Left kidney (tissue), 2 donors: ENCODE data around the gene SPRTN. TPM values are rescaled to one million over a fixed set of nuclear protein-coding genes. Genes with fewer than 3 reads are reported as not detected.
"Not testable (repeated sequence)": the region's sequence is repeated elsewhere in the genome, so short reads cannot be mapped to it uniquely, and the experiment has no call there.

Source experiments
- DNase-seq: peaks from one replicate; pipeline ENCODE4 v3.0.0-alpha.2; 2013
- polyA plus RNA-seq: library from polyadenylated mRNA; unstranded; fragments of 120-200 nt; gene quantifications from one replicate; pipeline ENCODE4 v1.2.1, GENCODE V29; 2013; ENCODE audit not compliant: insufficient read length

Gene SPRTN
- polyA plus RNA-seq, 1 donor, result 15.5 TPM

DNA sequence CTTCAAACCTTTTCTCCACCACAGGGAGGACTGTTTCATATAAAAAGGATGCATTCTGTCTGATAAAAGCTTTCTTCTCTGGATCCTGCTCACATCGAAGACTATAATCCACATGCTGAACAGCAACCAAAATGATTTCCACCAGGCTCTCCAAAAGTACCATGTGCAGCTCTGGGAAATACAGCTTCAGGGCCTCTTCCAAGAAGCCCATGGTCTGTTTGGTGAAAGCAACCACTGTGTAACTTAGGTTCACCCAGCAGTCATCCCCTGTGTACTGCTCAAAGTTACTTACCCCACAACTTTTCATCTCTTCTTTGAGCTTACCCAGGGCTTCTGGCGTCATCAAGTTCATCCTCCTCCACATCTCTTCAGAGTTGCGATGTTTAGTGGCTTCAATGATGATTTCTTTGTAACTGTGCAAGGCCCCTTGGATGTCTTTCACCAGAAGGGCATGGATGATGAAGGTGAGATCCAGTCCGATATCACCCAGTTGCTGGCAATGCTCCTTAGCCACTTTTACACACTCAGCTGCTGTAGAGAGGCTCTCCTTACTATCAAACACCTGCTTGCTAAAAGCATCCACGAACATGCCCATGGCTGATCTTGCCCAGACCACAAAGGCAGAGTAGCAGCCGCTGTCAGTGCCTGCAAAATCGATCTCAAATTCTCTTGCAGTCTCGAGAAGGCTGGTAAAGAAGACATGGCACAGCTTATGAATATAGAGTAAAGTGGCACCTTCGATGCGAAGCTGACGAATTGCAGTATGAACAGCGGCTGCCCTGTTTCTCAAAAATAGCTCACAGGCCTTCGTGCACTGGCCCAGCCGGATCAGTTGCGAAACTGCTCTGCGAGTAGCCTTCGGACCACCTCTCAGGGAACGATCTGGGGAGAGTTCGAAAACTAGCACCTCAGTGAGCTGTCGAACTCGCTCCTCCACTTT is 2.2 kb upstream of the SPRTN start:
- no peak for DNase-seq

DNA sequence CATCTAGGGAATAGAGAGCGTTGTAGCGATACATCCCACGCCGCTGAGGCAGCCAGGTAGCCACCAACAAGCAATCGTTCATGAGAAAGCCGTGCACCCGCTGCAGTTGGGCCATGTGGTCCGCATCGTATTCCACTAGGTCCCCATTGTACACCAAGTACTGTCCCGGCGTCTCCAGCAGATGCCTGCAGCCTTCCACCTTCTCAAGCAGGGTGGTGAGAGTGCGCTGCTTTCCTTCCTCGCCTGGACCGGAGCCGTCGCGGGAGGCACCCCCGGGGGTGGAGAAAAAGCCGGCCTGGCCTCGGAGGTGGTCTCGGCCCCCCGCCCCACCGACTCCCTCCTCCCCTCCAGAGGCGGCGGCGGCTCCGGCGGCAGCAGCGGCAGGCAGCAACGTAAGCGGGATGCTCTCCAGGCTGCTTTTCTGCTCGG is 1.0 kb upstream of the SPRTN start:
- no peak for DNase-seq

DNA sequence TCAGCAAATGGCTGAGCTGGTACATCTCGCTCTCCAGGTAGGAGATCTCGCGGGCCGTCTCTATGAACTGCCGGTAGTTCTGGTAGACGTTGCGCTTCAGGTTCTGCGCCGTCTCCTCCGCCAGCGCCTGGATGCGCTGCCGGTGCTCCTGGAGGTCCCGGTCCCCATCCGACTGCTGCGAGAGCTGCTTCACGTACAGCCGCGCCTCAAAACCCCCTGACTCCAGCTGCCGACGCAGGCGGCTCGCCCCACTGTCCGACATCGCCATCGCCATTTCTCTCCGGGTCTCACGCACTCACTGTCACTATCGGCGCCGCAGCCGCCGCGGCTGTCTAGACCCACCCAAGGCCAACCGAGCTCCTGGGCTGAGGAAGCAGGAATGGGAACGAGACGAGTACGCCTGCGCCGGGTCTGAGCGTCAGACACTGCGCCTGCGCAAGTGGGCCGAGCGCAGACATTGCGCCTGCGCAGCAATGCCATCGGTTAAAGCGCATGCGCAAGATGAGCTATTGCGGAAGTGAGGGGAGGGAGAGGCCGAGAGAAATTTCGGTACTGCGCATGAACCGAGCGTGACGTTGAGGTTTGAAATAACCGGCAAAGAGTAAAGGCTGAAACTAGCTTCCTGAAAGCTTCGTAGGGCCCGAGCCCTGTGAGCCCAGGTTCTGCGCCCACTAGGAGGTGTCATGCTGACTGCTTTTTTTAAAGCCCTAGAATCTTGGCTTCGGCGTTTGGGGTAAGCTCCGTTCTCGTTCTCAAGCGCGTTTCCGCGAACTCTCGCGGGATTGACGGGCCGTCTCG is 422 bp upstream of the SPRTN start, which contains the start of gene EXOC8:
TSS of gene EXOC8 (minus strand) at position 381 of the 798 bp plus-strand sequence. CDS start at position 274, 107 bp downstream.
- DNase-seq, result peak; percentile 99

DNA sequence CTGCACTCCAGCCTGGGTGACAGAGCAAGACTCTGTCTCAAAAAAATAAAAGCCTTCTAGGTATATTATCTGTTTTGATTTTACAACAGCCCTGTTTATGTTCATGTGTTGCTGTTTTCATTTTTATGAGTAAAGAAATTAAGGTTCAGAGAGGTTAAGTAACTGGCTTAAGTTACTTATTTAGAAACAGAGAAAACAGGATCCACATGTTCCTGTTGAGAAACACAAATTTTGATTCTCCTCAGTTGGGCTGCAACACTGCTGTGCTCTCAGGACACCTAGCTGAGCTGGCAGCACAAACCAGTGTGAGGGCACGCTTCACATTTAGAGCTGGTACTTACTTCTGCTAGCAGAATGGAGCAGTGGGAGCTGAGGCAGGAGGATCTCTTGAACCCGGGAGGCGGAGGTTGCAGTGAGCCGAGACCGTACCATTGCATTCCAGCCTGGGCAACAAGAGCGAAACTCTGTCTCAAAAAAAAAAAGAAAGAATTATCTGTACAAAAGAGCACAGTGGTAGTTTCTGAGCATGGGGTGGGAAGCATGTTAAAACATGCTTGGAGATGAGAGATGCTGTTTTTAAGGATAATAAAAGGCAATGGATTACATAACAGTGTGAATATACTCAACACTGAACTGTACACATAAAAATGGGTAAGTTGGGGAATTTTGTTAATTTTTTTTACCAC is 2.4 kb downstream of the SPRTN start:
- DNase-seq, result no peak

DNA sequence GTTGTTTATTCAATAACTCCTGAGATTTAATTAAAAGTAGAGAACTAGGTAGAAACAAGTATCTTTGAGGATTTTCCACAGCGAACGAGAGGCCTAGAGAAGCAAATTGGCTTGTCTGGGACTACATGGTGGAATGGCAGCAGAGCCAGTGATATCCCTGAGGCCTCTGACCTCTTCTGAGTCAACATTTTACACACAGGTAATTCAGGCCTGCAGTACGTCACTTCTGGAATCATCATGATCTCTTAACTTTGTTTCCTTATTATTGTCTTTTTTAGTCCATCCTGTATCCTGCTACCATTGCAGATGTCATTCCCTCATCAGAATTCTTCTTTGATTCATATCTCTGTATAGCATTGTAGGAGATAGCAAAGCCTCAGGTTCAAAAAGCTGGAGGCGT is 9.9 kb downstream of the SPRTN start:
- DNase-seq, result no peak

DNA sequence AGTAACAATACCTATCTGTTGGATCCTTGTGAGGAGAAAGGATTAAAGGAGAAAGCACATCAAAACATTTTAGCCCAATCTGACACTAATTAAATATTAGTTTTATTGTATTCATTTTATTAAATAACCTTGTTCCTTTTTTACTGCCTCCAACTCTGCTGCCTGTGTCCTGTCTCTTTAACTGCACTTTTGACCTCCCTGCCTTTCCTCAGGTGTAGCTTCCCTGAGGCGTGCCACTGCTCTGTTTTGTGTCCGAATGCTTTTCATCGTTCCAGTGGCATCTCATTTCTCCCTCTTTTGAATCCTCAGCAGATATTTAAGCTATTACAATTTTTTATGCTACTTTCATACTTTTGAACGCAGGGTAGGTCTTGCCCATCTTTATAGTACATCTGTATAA is 10.3 kb downstream of the SPRTN start:
- DNase-seq, result no peak

DNA sequence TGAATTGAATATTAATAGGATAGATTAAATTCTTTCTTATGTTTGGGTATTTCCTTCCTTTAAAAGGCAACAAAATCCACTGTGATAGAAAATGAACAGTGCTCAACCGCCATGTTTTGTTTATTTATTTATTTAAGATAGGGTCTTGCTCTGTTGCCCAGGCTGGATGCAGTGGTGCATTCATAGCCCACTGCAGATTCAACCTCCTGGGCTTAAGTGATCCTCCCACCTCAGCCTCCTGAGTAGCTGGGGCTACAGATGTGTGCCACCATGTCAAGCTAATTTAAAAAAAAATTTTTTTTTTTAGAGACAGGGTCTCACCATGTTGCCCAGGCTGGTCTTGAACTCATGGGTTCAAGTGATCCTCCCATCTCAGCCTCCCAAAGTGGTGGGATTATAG is 10.8 kb downstream of the SPRTN start:
- DNase-seq, result not testable (repeated sequence)

DNA sequence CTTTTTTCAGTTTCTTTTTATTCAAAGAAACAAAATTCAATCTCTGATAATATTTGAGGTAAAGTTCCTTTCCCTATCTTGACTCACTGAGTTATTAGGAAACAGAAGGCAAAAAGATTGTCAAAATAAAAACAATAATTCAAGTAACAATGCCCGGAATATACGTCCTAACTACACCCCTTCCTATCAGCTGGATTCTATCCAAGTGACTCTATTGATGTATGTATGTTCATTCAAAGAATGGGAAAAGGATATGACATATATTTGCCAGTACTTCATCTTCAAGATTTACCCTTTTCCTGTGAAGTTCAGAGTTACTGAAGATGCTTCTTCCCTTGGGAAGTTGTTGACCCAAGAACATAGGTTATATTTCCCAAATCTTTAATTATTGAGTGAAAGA is 13.7 kb downstream of the SPRTN start:
- no peak for DNase-seq

DNA sequence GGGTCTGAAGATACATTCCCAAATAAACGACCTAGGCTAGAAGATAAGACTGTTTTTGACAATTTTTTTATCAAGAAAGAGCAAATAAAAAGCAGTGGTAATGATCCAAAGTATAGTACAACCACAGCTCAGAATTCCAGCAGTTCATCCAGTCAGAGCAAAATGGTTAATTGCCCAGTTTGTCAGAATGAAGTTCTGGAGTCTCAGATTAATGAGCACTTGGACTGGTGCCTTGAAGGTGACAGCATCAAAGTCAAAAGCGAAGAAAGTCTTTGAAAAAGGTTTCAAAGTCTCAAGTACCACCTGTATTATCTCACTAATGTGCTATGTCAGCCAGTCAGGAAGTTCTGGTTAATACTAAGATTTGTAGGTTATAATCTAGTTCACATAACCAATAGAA is 15.0 kb downstream of the SPRTN start:
- DNase-seq, result no peak

DNA sequence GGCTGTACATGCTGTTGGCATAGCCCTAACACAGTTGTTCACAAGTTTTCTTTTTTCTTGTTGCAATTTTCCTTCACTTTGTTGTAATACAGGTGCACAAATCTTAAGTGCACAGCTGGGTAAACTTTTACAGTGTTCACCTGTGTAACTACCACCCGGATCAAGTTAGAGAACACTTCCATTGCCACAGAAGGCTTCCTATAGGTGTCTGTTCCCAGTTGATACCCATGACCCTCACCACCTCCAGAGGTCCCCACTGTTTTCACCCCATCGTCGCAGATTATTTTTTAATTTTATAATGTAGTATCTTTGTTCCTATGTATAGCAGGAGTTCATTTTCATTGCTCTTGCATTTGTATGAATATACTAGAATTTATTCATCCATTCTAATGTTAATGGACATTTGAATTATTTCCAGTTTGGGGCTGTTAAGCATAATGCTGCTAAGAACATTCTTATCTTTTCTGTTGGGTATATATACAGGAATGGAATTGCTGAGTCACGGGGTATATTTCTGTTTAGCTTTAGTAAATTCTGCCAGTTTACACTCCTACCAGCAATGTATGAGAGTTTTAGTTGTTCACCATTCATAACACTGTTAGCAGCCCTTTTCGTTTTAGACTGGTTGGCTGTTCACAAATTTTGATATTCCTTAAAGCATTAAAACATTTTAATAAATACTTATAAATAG is 16.4 kb downstream of the SPRTN start:
- no peak for DNase-seq

DNA sequence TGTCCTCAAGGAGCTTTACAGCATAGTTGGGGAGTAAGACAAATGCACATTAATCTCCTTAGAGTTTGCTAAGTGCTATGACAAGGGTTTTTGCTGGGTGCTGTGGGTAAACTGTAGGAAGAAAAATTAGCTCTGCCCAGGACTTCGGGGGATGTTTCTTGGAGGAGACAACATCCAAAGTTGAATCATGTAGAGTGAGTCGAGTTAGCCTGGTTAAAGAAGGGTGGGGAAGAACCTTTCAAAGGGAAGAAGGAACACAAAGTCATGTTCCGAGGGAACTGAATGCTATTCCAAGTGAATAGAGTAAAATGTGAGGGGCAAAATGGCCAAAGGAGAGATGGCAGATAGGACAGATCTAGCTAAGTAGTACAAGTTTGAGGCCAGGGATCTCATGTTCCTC is 17.1 kb downstream of the SPRTN start:
- DNase-seq, result no peak

DNA sequence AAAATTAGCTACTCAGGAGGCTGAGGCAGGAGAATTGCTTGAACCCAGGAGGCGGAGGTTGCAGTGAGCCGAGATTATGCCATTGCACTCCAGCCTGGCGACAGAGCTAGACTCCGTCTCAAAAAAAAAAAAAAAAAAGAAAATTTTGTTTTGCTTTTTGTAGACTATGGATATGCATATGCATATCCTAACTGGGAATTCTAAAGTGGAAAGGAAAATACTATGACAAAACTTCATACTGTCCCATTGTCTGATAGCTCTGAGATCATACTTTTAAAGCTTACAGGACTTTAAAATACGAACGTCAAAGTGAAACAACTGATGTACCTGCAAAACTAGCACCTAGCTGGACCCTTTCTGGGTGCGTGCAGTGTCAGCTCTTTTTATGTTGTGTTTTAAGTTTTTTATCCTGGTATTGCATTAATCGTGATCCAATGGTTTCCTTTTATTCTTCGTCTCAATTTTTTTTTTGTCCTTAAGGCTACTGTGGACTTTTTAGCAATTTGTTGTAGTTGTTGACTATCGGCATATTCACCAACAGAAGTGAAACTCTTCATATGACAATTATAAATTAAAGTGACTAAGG is 19.2 kb downstream of the SPRTN start:
- DNase-seq, result no peak

DNA sequence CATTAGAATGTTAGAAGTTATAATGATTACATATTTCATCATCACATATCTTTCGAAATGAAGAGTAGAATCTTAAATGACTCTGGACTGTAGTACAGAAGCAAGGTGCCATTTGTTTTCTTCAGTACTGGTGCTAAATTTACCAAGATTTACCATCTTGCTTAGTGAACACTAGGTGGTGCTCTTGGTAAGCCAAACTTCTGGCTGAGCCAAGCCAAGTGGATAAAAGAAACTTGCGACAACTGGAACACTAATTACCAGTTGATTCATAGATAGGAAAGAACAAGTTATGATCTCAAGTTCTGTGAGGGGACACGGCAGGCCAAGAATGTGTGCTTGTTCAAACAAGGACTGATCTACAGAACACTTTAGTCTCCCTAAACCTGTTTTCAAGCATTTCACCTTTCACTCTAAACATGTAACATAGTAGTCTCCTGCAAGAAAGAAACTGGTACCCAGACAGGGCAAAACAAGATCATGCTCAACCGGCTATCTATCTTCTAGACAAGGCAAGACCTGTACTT is 19.8 kb downstream of the SPRTN start:
- peak; percentile 55 for DNase-seq

DNA sequence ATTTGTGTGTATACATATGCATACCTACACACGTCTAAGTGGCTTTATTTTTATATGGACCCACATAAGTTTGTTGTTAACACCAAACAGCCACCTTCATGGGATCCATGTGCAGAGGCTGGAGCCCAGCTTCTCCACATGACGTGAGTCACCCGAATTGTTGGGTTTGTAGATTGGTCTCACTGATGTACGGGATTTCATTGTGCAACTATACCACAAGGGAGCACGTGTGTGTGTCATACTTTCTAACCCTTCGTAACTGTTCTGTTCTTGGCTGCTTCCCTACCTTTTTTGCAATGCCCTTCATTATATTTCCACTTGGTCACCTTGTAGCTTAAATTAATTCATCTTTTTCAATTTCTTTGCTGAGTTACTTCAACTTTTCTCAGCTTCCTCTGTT is 21.0 kb downstream of the SPRTN start:
- DNase-seq, result no peak

DNA sequence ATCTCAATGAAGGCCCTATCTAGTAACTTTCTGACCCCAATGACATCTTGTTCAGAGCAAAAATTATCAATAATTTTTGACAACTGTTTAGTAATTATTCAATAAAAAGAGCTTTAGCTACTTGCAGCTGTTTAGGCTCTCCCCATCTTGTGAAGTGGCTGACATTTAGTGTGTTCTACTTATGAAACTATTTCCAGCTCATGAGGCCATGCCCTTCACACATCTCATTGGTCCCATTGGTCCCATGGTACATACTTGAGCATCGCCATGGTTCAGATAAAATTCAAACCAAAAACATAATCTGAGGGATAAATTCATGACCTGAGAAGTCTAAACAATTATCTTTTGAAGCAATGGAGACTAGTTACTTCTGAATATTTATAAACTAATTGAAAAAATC is 24.2 kb downstream of the SPRTN start:
- no peak for DNase-seq

DNA sequence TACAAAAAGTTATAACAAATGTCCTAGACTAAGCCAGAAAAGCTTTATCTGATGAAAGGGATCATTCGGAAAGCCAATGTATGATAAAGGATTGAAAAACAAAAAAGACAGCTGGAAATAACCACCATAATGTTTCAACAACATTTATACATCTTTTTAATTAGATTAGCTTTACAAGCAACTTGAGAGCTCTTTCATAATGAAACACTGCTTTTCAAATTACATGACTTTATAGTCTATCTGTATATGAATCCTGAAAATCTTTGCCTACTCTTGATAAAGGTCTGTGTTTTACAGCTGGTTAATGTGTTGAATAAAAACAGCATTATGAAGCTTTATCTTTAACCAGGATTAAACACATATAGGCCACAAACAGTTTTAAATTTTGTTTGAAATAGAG is 25.5 kb downstream of the SPRTN start:
- DNase-seq, result no peak

DNA sequence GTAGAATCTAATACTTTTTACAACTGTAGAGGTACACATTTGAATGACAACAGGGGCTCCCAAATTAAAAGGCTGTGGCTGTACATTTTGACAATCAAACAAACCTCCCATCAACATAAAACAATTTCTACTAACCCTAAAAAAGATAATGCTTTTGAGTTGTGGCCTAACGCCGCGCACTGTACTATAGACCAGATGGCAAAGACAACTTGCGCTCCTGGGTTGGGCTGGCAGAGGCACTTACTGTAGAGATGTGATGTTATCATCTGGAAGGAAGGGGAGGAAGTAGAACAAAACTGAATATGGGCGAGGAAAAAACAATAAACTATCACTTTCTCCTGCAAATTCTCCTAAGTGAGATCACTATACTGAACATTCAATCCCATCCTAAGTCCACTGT is 26.1 kb downstream of the SPRTN start:
- no peak for DNase-seq

DNA sequence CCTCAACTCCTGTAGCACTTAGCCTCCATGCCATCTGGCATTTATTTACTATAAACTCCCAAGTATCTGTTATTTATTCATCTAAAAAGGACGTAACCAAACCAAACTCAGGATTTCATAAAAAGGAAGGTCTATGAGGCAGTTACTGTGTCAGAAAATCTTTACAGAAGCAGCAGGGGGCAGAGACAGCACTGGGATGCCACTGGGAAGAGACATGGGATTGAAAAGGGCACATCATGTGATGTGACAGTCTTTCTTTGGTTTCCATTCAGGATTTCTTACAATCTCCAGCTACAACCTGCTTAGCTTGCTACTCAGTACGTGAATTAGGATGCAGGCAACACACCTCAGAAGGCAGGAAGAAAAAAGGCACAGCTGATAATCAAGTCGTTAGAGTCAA is 31.2 kb downstream of the SPRTN start:
- DNase-seq, result no peak

DNA sequence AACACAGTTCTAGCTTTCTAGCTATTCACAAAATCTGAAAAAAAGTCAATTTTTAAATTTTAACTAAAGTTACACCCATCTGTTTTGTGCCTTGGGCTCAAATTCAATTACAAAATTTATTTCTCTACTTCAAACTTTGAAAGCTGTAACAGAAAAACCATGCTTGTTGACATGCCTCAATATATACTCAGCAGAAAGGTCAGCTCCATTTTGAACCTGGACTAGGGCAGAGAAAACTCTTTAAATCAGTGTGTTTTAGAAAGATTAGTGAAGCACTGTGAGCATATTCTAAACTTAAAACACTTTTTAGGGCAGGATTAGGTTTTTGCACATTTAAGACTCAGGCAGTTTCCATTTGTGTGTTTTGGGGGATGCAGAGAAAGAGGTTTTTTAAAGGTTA is 34.4 kb downstream of the SPRTN start:
- DNase-seq, result no peak

DNA sequence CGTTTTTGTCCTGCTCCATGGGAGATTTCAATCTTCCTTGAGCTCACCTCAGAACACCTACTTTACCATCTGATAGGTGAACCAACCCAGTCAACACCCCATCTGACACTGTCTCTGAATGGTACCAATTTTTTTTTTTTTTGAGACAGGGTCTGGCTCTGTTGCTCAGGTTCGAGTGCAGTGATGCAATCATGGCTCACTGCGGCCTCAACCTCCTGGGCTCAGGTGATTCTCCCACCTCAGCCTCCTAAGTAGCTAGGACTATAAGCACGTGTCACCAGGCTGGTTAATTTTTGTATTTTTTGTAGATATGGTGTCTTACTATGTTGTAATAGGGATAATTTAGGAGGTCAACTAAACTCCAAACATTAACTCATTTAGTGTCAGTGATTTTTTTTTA is 36.3 kb downstream of the SPRTN start:
- no peak for DNase-seq

DNA sequence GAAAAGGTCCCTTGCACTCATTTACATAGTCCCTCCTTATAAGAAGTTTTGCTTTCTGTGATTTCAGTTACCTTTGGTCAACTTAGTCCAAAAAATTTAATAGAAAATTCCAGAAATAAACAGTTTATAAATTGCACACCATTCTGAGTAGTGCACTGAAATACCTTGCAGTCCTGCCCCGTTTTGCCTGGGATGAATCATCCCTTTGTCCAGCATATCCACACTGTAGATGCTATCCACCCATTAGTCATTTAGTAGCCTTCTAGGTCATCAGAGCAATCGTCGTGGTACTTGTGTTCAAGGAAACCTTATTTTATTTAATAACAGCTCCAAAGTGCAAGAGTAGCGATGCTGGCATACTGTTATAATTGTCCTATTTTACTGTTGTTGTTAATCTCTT is 38.0 kb downstream of the SPRTN start:
- no peak for DNase-seq
